ENCODE data around the gene SPATA2. TPM values are rescaled to one million over a fixed set of nuclear protein-coding genes. Genes with fewer than 3 reads are reported as not detected.

SPATA2 gene
- total RNA-seq, 1 experiment from 2014 or later = 3.3 TPM

DNA sequence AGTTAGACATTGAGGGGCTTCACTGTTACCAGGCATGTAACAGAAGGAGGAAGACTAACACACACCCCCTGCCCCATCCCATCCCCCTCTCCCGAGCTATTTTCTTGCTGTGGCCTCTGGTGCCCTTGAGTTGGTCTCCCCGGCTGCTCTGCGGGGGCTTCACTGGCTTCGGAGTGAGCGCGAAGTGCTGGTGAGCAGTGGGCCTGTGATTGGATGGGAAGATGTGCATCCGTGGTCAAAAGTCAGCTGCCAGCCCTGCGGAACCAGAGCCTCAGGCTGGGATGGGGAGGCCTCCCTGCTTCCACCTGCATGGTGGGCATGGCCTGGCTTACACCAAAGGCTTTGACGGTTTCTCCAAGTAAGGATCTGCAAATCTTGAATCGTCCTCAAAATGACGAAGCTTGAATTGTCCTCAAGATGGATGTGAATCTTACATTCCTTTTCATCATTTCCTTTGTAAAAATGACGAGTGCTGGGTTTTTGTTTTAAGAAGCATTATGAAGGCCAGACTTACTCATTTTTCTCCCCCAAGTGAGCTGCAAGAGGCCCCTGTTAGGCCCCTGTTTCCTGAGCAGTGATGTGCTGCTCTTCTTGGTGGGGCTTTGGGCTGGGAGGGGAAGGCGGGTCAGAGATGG is 23.7 kb downstream of the SPATA2 start:
- no peak for DNase-seq (ENCODE audit: low read depth, low spot score)
- in situ Hi-C loops (cut with HindIII; ENCODE audit: low pct_unique_long_range_greater_than_20kb, low sequenced_read_pairs) = no loop called here

DNA sequence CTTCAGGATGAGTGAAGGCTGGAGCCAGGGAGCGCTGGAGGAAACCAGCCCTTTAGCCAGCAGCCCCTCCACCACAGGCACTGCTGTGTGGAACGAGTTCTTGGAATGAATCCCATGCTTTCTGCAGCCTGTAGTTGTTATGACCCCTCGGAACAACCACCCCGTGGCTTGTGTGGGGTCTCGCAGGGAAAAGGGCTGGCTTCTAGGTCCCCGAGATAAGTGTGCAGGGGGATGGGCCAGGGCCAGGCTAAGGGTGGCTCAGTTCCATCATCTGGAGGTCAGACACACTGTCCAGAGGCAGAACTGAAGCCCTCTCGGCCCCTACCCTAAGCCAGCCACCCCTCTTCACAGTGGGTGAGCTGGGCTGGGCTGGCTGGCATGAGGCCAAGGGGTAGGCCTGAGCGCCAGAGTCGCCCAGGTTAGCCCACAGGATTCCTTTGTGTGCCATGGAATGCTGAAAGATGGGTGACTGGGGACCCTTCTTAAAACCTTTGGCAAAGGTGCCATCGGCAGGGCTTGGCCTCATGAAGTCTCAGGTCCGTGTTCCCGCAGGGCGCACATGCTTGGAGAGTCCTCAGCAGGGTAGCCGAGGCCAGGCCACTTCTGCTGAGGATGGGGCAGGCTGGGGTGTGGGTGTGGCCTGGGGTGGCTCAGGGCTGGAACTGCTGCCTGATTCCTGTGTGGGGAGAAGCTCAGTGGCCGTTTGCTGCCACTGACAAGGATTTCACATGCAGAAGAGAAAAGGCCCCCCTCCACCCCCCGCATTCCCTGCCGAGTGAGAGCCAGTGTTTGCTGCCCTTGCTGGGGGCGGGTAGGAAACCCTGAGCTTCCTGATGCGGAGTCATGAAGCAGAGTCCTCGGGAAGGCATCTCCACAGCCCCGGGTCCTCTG is 24.6 kb downstream of the SPATA2 start:
- no peak for DNase-seq (ENCODE audit: low read depth, low spot score)
- in situ Hi-C loops (cut with HindIII; ENCODE audit: low pct_unique_long_range_greater_than_20kb, low sequenced_read_pairs) = no loop called here

DNA sequence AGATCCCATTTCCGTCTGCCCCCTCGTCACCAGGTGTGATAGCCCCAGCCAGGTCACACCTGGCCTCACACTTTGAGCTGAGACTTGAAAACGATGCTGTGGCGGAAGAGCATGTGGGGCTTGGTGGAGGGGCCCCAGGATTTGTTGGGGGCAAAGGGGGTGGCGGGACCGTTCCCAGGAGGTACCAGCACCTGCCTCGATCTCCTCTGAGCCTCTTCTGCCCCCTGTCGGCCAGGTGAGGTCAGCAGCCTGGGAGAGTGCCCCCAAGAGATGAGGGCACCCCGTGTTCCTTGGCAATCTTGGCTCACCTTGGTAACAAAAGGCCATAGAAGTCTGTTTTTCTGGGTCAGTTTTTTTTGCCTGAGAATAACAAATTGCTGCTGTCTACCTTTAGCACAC is 25.4 kb downstream of the SPATA2 start:
- in situ Hi-C loops (cut with HindIII; ENCODE audit: low pct_unique_long_range_greater_than_20kb, low sequenced_read_pairs) = no loop called here
- no peak for DNase-seq (ENCODE audit: low read depth, low spot score)

DNA sequence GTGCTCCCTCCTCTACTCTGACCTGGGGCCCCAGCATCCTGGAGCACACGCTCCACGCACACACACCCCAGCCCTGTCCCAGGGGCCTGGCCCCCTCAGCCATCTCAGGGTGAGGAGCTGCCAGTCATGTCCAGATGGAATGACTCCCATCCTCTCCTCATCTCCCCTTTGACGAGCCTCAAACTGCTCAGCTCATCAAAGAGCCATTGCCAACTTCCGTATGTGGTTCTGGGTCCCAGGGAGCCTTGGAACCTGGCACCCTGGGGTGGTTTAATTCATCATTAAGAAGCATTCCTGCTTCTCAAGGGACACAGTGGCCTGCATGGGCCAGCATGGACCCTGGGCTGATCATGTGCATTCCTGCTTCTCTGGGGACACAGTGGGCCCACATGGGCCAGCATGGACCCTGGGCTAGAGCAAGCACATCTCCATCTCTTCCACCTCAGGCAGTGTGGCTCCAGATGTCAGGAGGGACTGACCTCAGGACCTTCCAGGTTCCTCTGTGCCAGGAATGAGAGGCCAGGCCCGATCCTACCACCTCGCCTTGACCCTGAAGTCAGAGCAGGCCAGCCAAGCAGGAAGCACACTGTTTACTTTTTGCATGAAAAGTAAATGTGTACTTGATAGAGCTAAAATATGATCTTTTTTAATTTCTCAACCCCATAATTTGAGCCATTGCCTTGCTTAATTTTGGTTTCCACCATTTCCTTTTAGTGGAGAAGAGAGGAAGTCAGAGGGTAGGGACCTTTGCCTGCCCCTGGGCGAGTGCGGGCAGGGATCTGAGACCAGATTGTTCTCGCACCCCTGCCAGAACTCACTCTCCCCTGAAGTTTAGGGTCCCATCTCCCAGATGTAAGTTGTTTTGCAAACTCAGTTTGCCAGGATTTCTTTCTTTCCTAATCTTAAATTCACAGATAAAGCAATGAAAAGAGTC is 26.1 kb downstream of the SPATA2 start:
- DNase-seq (ENCODE audit: low read depth, low spot score) = no peak
- in situ Hi-C loops (cut with HindIII; ENCODE audit: low pct_unique_long_range_greater_than_20kb, low sequenced_read_pairs) = no loop called here

DNA sequence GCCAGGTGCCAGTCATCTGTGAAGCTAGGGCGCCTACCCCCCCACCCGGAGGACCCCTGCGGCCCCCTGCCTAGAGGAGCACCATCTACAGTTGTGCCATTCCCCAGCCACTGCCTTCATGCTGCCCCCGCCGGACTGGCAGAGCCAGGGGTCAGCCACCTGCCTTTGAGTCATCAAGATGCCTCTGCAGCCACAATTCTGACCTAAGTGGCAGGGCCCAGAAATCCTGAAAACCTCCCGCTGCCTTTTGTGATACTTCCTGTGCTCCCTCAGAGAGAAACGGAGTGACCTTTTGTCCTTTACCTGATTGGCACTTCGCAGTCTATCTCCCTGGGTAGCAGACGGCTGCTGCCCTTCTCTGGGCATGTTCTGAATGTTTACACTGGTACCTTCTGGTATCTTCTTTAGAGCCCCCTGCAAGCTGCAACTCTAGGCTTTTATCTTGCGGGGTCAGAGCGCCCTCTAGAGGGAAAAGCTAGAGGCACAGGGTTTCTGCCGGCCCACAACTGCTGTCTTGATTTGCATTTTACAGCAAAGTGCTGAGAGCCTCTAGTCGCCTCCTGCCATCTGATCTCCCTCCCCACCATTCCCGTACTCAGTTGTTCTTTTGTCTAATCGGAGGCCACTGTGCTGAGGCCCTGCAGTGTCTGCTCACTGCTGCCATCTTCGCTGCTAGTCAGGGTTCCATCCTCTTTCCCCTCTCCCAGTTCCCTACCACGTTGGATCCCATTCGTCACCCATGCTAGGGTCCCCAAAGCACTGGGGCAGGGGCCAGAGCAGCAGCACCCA is 26.9 kb downstream of the SPATA2 start:
- in situ Hi-C loops (cut with HindIII; ENCODE audit: low pct_unique_long_range_greater_than_20kb, low sequenced_read_pairs) = no loop called here
- peak; percentile 82 for DNase-seq (ENCODE audit: low read depth, low spot score)

DNA sequence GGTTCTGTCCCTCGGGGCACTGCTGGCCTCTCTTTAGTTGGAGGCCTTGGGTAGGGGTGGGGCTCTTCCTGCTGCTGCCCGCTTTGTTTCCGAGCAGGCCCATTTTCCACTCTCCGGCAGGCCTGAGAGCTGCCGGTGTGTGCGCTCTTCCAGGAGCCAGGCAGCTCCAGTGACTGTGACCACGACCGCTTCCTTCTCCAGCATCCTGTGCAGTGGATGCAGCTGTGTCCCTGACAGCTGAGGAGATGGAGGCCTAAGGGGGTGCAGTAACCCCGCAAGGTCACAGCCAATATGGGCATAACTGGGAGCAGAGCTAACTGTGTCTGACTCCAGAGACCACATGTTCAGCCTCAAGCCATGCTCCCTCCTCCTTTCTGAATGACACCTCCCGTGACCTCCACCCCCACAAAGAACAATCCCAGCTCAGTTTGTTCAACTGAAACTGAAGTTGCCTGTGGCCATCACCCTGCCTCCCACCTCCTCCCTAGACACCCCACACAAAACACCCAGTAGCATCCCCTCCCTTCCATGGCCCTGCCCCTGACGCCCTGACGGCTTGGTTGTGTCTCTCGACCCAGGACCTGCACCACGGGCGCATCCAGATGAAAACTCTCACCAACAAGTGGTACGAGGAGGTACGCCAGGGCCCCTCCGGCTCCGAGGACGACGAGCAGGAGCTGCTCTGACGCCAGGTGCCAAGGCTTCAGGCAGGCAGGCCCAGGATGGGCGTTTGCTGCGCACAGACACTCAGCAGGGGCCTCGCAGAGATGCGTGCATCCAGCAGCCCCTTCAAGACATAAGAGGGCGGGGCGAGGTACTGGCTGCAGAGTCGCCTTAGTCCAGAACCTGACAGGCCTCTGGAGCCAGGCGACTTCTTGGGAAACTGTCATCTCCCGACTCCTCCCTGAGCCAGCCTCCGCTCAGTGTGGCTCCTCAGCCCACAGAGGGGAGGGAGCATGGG is 27.8 kb downstream of the SPATA2 start:
- peak; percentile 83 for DNase-seq (ENCODE audit: low read depth, low spot score)
- in situ Hi-C loops (cut with HindIII; ENCODE audit: low pct_unique_long_range_greater_than_20kb, low sequenced_read_pairs) = no loop called here

DNA sequence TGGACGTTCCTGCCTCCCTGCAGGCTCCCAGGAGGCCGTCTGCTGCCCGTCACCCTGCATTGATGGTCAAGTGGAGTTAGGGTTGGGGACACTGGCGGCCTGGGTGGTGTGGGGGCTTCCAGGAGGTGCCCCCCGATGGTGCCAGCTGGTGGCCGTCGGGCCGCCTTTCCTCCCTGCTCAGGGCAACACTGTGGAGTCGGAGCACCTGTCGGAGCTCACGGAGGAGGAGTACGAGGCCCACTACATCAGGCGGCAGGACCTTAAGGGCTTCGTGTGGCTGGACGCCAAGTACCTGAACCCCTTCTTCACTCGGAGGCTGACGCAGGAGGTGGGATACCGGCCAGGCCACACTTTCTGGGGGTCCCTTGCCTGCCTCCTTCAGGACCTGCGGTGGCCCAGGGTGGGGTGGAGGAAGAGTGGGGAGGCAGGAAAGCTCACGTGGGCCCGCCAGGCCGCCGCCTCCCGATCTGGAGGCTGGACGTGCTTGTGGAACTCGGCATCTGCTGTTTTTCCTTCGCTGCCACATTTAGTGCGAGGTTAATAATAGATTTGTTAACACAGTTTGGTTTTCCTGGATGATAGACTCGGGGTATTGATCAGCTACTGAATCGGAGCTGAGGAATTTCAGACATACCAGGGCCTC is 28.6 kb downstream of the SPATA2 start:
- no peak for DNase-seq (ENCODE audit: low read depth, low spot score)
- in situ Hi-C loops (cut with HindIII; ENCODE audit: low pct_unique_long_range_greater_than_20kb, low sequenced_read_pairs) = no loop called here

DNA sequence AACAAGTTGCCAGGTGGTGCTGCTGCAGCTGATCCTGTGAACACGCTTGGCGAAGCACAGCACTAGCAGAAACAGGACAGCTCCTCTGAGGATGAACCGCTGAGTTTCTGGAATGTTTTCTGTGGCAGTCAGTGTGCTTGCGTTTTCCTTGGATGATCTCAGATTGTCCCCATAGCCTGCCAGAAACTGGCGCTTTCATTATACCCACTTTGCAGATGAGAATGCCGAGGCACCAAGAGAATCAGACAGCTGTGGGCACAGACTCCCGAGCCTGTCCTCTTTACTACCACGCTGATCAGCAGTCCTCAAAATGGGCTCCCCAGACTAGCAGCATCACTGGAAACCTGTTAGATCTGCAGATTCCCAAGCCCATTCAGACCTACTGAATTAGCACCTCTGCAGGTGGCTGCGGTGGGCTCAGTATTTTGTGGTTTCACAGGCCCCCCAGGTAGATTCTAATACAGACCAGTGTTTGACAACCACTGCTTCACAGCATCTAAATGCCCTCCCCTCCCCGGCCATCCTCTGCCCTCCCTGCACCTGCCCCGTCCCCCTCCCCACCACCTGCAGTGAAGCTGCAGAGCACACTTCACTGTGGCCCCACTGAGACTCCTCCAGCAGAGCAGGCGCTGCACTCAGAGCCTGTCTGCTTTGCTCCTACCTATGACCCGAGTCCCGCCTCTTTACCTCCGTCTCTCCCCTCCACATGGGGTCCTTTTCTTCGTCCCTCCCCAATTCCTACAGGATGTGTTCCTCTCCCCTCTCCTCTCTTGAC is 29.6 kb downstream of the SPATA2 start:
- DNase-seq (ENCODE audit: low read depth, low spot score) = no peak
- in situ Hi-C loops (cut with HindIII; ENCODE audit: low pct_unique_long_range_greater_than_20kb, low sequenced_read_pairs) = no loop called here

DNA sequence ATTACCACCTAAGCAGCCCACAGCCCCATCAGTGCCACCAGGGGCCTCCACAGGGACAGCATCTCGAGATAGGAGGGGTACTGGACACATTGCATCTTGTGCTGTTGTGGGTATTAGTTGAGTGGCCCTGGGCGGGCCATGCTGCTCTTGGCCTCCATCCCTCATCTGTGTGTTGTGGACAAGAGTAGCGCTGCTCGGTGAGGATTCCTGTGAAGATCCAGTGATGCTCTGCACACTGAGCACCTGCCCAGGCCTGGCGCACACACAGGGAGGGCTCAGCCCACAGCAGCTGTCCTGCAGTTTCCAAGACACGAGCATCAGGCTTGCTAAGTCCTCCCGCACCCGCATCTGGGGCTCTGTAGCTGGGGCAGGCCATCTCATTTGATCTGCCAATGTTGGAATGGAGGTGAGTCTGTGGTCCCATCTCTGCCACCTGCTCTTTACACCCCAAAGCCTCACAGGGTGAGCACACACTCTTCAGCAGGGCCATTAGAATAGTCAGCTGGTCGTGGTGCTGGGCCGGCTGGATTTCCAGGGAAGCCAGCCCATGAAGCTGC is 32.0 kb downstream of the SPATA2 start:
- DNase-seq (ENCODE audit: low read depth, low spot score) = no peak
- in situ Hi-C loops (cut with HindIII; ENCODE audit: low pct_unique_long_range_greater_than_20kb, low sequenced_read_pairs) = no loop called here

DNA sequence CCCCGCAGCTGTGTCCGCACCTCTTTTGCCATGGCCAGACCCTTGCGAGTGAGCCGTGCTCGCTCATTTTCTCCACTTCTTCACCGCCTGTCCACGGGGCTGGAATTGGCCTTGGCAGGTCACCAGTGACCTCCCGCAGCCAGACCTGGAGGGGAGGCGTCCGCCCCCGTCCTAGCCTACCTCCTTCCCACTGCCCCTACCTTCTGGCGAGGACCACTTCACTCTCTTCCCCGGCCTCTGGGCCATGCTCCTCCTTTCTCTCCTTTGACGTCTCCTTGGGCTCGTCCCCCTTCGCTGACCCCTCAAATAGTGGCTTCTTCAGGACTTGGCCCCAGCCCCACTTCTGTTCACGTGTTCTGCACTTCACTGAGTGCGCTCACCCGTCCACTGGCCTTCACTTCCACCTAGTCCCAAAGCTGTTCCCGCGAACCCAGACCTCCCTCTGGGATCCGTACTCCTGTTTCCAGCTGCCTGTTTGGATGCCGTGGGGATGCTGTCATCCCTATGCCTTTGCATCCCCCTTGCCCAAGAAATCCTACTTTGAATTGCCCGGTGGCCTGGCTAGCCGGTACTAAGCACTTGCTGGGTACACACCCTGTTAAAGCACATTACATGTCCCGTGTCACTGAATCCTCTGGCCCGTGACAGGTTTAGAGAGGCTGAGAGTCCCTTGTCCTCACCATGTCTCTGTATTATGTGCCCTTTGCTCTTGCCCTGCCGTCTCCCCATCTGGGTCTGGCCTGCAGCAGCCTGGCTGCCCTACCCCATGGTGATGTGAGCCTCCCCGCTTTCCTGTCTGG is 33.0 kb downstream of the SPATA2 start:
- DNase-seq (ENCODE audit: low read depth, low spot score) = no peak
- in situ Hi-C loops (cut with HindIII; ENCODE audit: low pct_unique_long_range_greater_than_20kb, low sequenced_read_pairs) = no loop called here

DNA sequence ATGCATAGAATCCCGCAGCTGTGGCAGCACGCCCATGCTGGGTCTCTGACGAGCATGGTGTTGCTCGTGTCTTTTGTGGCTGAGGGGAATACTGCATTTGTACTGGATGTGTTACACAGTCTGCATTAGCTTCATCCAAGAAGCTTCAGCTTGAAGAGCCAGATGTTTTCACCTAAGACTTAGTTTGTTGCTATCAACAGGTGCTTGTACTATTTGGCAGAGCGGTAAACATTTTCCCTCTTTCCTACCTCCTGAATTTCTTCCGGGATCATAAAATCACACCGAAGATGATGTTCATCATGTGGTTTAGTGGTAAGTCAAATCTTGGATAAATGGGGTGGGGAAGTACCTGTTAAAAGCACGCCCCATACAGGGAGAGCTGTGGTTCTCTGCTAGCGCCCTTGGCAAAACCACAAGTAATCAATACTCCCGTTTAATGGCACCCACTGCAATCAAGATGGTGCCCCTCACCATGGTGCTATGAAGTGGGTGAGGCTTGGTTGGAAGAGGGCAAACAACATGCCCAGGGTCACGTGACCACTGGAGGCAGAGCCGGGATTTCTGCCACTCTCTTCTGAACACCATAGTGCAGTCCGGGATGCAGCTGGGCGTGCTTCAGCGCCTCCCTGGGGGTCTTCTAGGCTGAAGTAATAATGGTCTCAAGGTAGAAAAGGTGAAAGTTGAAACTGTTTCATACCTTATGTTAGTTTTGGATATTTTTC is 34.4 kb downstream of the SPATA2 start:
- in situ Hi-C loops (cut with HindIII; ENCODE audit: low pct_unique_long_range_greater_than_20kb, low sequenced_read_pairs) = no loop called here
- DNase-seq (ENCODE audit: low read depth, low spot score) = no peak

DNA sequence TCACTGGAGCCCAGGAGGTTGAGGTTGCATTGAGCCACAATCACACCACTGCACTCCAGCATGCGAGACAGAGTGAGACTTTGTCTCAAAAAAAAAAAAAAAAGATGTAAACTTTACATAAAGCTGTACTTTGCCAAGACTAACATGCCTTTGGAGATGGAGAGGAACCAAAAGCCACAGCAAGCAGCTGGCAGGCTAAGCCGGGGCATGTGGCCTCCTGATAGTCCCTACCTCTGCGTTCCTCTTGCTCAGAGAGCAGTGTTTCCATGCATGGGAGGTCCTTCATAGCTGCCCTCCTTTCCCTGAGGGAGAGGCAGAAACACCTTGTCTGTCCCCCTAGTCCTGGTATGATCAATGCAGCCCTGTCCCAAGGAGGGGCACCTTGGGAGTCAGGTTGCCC is 35.2 kb downstream of the SPATA2 start:
- in situ Hi-C loops (cut with HindIII; ENCODE audit: low pct_unique_long_range_greater_than_20kb, low sequenced_read_pairs) = no loop called here
- DNase-seq (ENCODE audit: low read depth, low spot score) = no peak

DNA sequence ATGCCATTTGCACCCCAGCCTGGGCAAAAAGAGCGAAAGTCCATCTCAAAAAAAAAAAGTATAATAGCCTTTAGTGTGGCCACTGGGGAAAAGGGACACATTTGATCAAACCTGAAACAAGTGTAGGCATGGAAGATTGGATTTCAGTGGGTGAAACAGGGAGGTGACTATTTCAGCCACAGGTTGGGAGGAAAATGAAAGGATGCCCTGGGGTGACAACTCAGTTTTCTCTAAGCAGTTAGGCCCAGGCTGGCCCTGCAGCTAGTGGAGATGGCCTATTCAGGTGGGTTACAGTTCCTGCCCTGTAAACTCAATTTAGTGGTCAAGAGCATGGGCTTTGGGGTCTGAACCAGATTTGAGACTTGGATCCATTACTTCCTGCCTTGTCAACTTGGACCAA is 36.4 kb downstream of the SPATA2 start:
- in situ Hi-C loops (cut with HindIII; ENCODE audit: low pct_unique_long_range_greater_than_20kb, low sequenced_read_pairs) = no loop called here
- no peak for DNase-seq (ENCODE audit: low read depth, low spot score)

Data from SK-MEL-5 (cell line).